ENCODE results near the gene PKDREJ.

DNA sequence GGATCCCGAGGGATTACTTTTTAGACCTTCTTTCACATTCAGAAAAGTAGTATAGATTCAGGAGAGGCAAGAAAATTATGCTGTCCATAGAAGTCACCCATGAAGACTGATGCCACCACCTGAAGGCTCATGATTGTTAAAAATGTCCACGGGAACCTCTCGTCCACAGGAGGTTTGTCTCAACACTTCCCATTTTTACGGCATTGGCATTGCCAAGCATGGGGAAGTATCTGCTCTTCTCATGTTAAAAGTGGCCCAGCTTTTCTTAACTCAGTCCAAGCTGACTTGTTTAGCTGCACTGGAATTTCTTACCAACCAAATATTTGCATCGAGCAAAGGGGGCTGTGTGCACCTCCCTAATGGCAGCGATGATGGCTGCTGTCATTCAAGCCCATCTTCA lies 22.6 kb downstream of the PKDREJ start:
- TF ChIP-seq, protein P1, sequence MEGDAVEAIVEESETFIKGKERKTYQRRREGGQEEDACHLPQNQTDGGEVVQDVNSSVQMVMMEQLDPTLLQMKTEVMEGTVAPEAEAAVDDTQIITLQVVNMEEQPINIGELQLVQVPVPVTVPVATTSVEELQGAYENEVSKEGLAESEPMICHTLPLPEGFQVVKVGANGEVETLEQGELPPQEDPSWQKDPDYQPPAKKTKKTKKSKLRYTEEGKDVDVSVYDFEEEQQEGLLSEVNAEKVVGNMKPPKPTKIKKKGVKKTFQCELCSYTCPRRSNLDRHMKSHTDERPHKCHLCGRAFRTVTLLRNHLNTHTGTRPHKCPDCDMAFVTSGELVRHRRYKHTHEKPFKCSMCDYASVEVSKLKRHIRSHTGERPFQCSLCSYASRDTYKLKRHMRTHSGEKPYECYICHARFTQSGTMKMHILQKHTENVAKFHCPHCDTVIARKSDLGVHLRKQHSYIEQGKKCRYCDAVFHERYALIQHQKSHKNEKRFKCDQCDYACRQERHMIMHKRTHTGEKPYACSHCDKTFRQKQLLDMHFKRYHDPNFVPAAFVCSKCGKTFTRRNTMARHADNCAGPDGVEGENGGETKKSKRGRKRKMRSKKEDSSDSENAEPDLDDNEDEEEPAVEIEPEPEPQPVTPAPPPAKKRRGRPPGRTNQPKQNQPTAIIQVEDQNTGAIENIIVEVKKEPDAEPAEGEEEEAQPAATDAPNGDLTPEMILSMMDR (conservative IDR thresholded peaks at IDR 0.05; ENCODE audit: low read length) = no peak
- TF ChIP-seq EZH2phosphoT487 (IDR thresholded peaks at IDR 0.05; ENCODE audit: borderline replicate concordance, low read depth, low read length) = no peak
